Fibroblast of lung (primary cell): ENCODE measurements around the gene SMIM36.
"Not testable (repeated sequence)": the region's sequence is repeated elsewhere in the genome, so short reads cannot be mapped to it uniquely, and the experiment has no call there.

Experiments
- CTCF ChIP-seq, 2 donors: IDR thresholded peaks in 1 of 2; conservative IDR thresholded peaks in 1 of 2; 1 replicate in 1 of 2; 2 replicates in 1 of 2; pipeline ENCODE4 v1.5.1; 2011 to 2012; ENCODE audit warnings: low read length in 2 of 2, control low read depth in 1 of 2, inconsistent platforms in 1 of 2, low read depth in 1 of 2, mild to moderate bottlenecking in 1 of 2
- EZH2 ChIP-seq: IDR thresholded peaks from 2 replicates; pipeline ENCODE4 v1.5.1; 2012; ENCODE audit warnings: low read length, control low read depth, mild to moderate bottlenecking; ENCODE audit errors: missing control alignments

- not testable (repeated sequence) for TF ChIP-seq CTCF (conservative IDR thresholded peaks at IDR 0.05 in 1 of 2, IDR thresholded peaks at IDR 0.05 in 1 of 2; ENCODE audit: low read depth in 1 of 2, low read length in 2 of 2); EZH2
Measured at GRCh38 chr17:55465771-55466170, 45.5 kb downstream of the SMIM36 start.
